HG03432 (cell line): ENCODE measurements around the gene UTRN.

ENCODE experiments used
- ATAC-seq: cut with Tn5 transposase; IDR thresholded peaks from one replicate; pipeline ENCODE4 v1.9.1; 2021; ENCODE audit warnings: mild to moderate bottlenecking, moderate library complexity; ENCODE audit not compliant: unreplicated experiment

Gene UTRN

GRCh38 chr6:144284783-144285547 is at the start of gene UTRN:
Gene UTRN, plus strand, starts transcription at chr6:144285335. Its CDS starts 6,494 bp downstream, at chr6:144291829.
- ATAC-seq, result peak; percentile 70

- no peak for ATAC-seq
These were observed 40.4 kb upstream of the UTRN start for GRCh38 chr6:144244688-144245087.

GRCh38 chr6:144246988-144247387 is 38.1 kb upstream of the UTRN start:
- no peak for ATAC-seq

GRCh38 chr6:144248003-144248402 is 37.1 kb upstream of the UTRN start:
- no peak for ATAC-seq

GRCh38 chr6:144248476-144249301 is 36.4 kb upstream of the UTRN start:
- ATAC-seq, result peak; percentile 39

GRCh38 chr6:144250276-144250675 is 34.9 kb upstream of the UTRN start:
- no peak for ATAC-seq

- ATAC-seq, result no peak
These were observed 32.9 kb upstream of the UTRN start for GRCh38 chr6:144252259-144252658.

GRCh38 chr6:144259986-144260385 is 25.1 kb upstream of the UTRN start:
- no peak for ATAC-seq

GRCh38 chr6:144262470-144263369 is 22.4 kb upstream of the UTRN start:
- no peak for ATAC-seq

- no peak for ATAC-seq
These were observed 21.3 kb upstream of the UTRN start for GRCh38 chr6:144263786-144264185.

- no peak for ATAC-seq
These were observed 20.7 kb upstream of the UTRN start for GRCh38 chr6:144264270-144265060.

GRCh38 chr6:144265061-144265357 is 20.1 kb upstream of the UTRN start:
- no peak for ATAC-seq

- ATAC-seq, result peak; percentile 82
These were observed 19.7 kb upstream of the UTRN start for GRCh38 chr6:144265390-144265789.

- no peak for ATAC-seq
These were observed 19.0 kb upstream of the UTRN start for GRCh38 chr6:144266091-144266649.

- ATAC-seq, result no peak
These were observed 16.3 kb upstream of the UTRN start for GRCh38 chr6:144268794-144269349.

- ATAC-seq, result no peak
These were observed 8.0 kb upstream of the UTRN start for GRCh38 chr6:144277174-144277573.

GRCh38 chr6:144277605-144278227 is 7.4 kb upstream of the UTRN start:
- ATAC-seq, result no peak

GRCh38 chr6:144278659-144279314 is 6.3 kb upstream of the UTRN start:
- no peak for ATAC-seq
